Thoracic aorta (tissue), 2 donors: ENCODE results near the gene WNT7B. TPM values are rescaled to one million over a fixed set of nuclear protein-coding genes. Genes with fewer than 3 reads are reported as not detected.

ENCODE experiments used
- ATAC-seq: fragments of 150-250 bp; one replicate; pipeline ENCODE4 v1.8.0; 2017; ENCODE audit warnings: low read depth; ENCODE audit not compliant: insufficient number of reproducible peaks, low FRiP score
- DNase-seq: peaks from one replicate; pipeline ENCODE4 v3.0.0-alpha.2; 2020; ENCODE audit warnings: low spot score
- H3K27ac ChIP-seq, 2 donors: fragments of 200-600 bp; sonication (generic); 1 replicate in 1 of 2; 2 replicates in 1 of 2; pipeline ENCODE4 v1.5.1; 2016; ENCODE audit warnings: mild to moderate bottlenecking in 2 of 2, moderate library complexity in 2 of 2
- H3K27me3 ChIP-seq: fragments of 200-600 bp; sonication (generic); replicated peaks from 2 replicates; pipeline ENCODE4 v1.6.0; 2016; ENCODE audit warnings: mild to moderate bottlenecking; ENCODE audit not compliant: insufficient read depth
- H3K36me3 ChIP-seq: fragments of 200-600 bp; sonication (generic); one replicate; pipeline ENCODE4 v1.5.1; 2016
- H3K4me1 ChIP-seq, 2 donors: fragments of 200-600 bp; sonication (generic); 1 replicate in 1 of 2; 2 replicates in 1 of 2; pipeline versions ENCODE4 v1.5.1 to v1.6.0; 2016; ENCODE audit warnings: low read depth in 2 of 2, mild to moderate bottlenecking in 1 of 2; ENCODE audit not compliant: control insufficient read depth in 1 of 2
- H3K4me3 ChIP-seq: fragments of 200-600 bp; sonication (generic); 2 replicates; pipeline ENCODE4 v1.5.1; 2016; ENCODE audit warnings: mild to moderate bottlenecking
- H3K9me3 ChIP-seq: fragments of 200-600 bp; sonication (generic); 2 replicates; pipeline ENCODE4 v1.5.1; 2016
- total RNA-seq, 2 donors: library from RNA; depleted of rRNA; stranded (reverse); fragments of >200 nt; gene quantifications; one replicate each; pipeline versions ENCODE4 v1.1.0 to v1.2.3, GENCODE V29; 2016
- TF ChIP-seq, protein P1 (sequence below): fragments of 200-600 bp; sonication (generic); IDR thresholded peaks from one replicate; pipeline ENCODE4 v1.5.1; 2019; ENCODE audit warnings: antibody characterized with exemption

WNT7B gene
- total RNA-seq, 2 donors from 2014 or later = not detected

DNA sequence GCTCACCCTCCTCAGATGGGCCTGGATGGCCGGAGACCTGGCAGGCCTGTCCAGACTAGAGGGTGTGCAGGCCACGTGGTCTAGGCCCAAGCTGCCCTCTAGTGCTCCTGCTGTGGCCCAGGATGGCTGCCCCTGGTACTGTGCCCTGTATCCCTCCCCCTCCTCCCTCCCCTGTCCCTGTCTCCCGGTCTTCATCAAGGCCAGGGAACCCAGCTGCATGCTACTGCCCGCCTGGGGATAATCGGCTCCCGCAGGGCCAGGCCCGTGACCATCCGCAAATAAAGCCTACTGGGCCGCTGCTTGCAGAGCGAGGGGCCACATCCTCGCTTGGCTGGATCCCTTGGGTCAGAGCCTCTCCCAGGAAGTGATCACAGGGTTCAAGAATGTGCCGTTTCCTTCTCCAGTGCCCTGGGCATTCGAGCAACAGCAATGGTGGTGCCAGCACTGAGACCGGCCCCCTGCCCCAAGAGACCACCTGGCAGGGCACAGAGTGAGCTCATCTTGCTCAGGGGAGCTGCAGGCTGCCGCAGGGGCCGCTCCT lies 51.1 kb downstream of the WNT7B start:
- Histone ChIP-seq H3K4me1 (no peaks in the 10 kb centered on the region), H3K27me3 (no peaks in the 10 kb centered on the region), H3K9me3 (no peaks in the 10 kb centered on the region), H3K4me3 (no peak overlapping the region), H3K27ac (no peak overlapping the region), H3K36me3 (no peaks in the 10 kb centered on the region)
- TF ChIP-seq, protein P1, sequence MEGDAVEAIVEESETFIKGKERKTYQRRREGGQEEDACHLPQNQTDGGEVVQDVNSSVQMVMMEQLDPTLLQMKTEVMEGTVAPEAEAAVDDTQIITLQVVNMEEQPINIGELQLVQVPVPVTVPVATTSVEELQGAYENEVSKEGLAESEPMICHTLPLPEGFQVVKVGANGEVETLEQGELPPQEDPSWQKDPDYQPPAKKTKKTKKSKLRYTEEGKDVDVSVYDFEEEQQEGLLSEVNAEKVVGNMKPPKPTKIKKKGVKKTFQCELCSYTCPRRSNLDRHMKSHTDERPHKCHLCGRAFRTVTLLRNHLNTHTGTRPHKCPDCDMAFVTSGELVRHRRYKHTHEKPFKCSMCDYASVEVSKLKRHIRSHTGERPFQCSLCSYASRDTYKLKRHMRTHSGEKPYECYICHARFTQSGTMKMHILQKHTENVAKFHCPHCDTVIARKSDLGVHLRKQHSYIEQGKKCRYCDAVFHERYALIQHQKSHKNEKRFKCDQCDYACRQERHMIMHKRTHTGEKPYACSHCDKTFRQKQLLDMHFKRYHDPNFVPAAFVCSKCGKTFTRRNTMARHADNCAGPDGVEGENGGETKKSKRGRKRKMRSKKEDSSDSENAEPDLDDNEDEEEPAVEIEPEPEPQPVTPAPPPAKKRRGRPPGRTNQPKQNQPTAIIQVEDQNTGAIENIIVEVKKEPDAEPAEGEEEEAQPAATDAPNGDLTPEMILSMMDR = no peak
- no peak for DNase-seq
- no peak for ATAC-seq

DNA sequence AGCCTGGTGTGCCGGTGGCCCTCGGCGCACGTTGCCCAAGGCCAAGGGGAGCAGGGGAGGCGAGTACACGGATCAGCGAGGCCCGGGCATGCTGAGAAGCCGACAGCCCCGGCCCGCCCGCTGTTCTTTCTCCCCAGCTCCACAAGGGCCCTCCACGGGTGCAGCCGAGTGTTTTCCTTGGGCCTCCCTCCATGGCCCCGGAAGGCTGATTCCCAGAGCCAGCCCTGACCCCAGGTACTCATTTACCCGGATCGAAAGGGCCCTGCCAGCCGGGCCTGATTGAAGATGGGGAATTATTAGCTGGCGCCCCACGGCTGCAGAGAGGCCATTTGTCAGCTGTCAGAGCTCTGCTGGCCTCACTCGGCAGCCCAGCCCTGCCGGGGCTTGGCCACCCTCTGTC lies 53.1 kb downstream of the WNT7B start:
- Histone ChIP-seq H3K4me1 (no peaks in the 10 kb centered on the region), H3K36me3 (no peaks in the 10 kb centered on the region), H3K27me3 (no peaks in the 10 kb centered on the region), H3K9me3 (no peaks in the 10 kb centered on the region), H3K4me3 (no peak overlapping the region), H3K27ac (no peak overlapping the region)
- ATAC-seq = no peak
- TF ChIP-seq, protein P1 = no peak
- no peak for DNase-seq

DNA sequence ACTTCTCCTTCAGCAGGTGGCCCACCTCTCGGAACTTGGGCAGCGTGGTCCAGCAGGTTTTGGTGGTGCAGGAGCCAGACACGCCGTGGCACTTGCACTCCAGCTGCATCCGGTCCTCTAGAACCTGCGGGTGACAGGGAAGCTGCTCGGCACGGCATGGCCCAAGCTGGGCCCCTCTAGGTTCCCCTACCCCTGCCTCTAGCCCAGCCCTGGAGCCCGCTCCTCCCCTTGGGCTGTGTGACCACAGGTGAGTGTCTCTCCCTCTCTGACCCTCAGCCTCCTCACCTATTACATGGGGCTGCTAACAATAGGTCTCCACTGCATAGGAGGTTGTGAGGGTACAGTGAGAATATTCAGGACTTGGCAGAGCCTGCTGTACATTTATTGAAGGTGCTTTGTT lies 53.8 kb downstream of the WNT7B start:
- no peak overlapping the region for H3K27ac ChIP-seq
- ATAC-seq (no peak), DNase-seq (no peak)
- TF ChIP-seq, protein P1 = no peak
- H3K9me3 ChIP-seq = no peaks in the 10 kb centered on the region
- no peaks in the 10 kb centered on the region for H3K36me3 ChIP-seq
- no peak overlapping the region for H3K4me3 ChIP-seq
- H3K27me3 ChIP-seq = no peaks in the 10 kb centered on the region
- no peaks in the 10 kb centered on the region for H3K4me1 ChIP-seq

DNA sequence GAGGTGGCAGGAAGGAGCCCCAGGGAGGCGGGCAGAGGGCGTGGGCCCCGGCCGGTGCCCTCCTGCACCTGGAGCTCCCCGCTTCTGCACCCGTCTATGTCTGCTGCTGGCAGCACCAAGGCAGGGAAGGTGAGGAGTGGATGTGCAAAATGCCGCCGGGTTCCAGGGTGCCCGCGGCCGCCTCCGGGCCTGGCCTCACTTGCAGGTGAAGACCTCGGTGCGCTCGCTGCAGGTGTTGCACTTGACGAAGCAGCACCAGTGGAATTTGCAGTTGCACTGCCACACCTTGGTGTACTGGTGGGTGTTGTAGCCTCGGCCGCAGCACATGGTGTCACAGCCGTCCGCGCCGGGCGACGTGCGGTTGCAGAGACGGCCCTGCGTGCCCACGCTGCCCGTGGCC lies 54.3 kb downstream of the WNT7B start:
- H3K27ac ChIP-seq = no peak overlapping the region
- H3K27me3 ChIP-seq = no peaks in the 10 kb centered on the region
- no peaks in the 10 kb centered on the region for H3K36me3 ChIP-seq
- TF ChIP-seq, protein P1 = no peak
- DNase-seq (no peak), ATAC-seq (no peak)
- H3K4me3 ChIP-seq = no peak overlapping the region
- H3K9me3 ChIP-seq = no peaks in the 10 kb centered on the region
- no peaks in the 10 kb centered on the region for H3K4me1 ChIP-seq

DNA sequence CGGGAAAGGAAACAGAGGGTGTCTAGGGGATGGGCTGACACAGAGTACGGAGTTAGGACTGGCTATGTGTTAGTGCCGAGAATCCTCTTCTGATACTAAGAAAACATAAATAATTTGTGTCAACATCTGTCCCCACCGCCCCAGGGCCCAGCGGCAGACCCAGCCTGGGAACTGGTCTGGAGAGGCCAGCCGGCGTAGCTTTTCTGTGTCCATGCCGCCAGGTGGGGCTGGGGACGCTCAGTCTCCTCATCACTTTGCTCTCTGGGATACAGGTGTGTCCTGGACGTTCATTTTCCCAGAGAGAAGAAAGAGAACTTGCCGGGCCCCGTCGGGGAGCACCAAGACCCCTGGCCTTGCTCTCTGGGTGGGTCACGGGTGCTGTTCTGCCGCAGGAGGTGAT lies 54.7 kb downstream of the WNT7B start:
- no peak for DNase-seq
- TF ChIP-seq, protein P1 = no peak
- Histone ChIP-seq H3K4me3 (no peak overlapping the region), H3K4me1 (no peaks in the 10 kb centered on the region), H3K36me3 (no peaks in the 10 kb centered on the region), H3K27me3 (no peaks in the 10 kb centered on the region), H3K9me3 (no peaks in the 10 kb centered on the region), H3K27ac (no peak overlapping the region)
- ATAC-seq = no peak
